WERI-Rb-1 (cell line): ENCODE data around the gene NOD1.
"Not testable (repeated sequence)": the region's sequence is repeated elsewhere in the genome, so short reads cannot be mapped to it uniquely, and the experiment has no call there.

ENCODE experiments used
- DNase-seq: peaks from one replicate; pipeline ENCODE4 v3.0.0-alpha.2; 2020
- H3K27ac ChIP-seq: fragments of 250-450 bp; sonication (Bioruptor Pico); 2 replicates; pipeline ENCODE4 v1.5.1; 2020; ENCODE audit warnings: mild to moderate bottlenecking, moderate library complexity
- H3K27me3 ChIP-seq: fragments of 250-450 bp; sonication (Bioruptor Pico); 2 replicates; pipeline ENCODE4 v1.5.1; 2021; ENCODE audit warnings: mild to moderate bottlenecking, low read depth, moderate library complexity; ENCODE audit not compliant: insufficient read depth, severe bottlenecking
- H3K36me3 ChIP-seq: fragments of 250-450 bp; sonication (Bioruptor Pico); 2 replicates; pipeline ENCODE4 v1.5.1; 2020; ENCODE audit warnings: mild to moderate bottlenecking, moderate library complexity
- H3K4me3 ChIP-seq: 2 replicates; pipeline ENCODE4 v1.5.1; 2011; ENCODE audit warnings: low read depth, mild to moderate bottlenecking, control low read depth, low read length
- H3K9me3 ChIP-seq: fragments of 250-450 bp; sonication (Bioruptor Pico); 2 replicates; pipeline ENCODE4 v1.5.1; 2021; ENCODE audit warnings: mild to moderate bottlenecking, moderate library complexity; ENCODE audit not compliant: severe bottlenecking
- TF ChIP-seq, protein P1 (sequence below): IDR thresholded peaks from 2 replicates; pipeline ENCODE4 v1.5.1; 2011; ENCODE audit warnings: low read depth, mild to moderate bottlenecking, control low read depth, inconsistent platforms, low read length

Gene NOD1

DNA sequence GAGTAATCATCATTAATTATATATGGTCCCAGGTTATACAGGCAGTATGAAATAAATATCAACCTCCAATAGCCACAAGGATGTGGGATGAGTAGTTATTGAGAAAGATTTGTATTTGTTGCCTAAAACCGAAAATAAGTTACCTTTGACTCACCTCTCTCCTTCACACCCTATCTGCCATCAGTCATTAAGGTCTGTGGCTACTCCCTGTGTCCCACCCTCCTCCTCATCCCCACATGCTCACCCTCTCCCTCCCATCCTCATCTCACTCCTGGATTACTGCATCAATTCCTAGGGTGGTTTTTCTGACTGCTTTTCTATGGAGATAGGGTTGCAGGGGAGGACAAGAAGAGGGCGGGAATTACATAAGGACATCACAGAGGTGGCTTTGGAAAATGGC, 35.2 kb upstream of the NOD1 start:
- no peak for DNase-seq
- TF ChIP-seq, protein P1, sequence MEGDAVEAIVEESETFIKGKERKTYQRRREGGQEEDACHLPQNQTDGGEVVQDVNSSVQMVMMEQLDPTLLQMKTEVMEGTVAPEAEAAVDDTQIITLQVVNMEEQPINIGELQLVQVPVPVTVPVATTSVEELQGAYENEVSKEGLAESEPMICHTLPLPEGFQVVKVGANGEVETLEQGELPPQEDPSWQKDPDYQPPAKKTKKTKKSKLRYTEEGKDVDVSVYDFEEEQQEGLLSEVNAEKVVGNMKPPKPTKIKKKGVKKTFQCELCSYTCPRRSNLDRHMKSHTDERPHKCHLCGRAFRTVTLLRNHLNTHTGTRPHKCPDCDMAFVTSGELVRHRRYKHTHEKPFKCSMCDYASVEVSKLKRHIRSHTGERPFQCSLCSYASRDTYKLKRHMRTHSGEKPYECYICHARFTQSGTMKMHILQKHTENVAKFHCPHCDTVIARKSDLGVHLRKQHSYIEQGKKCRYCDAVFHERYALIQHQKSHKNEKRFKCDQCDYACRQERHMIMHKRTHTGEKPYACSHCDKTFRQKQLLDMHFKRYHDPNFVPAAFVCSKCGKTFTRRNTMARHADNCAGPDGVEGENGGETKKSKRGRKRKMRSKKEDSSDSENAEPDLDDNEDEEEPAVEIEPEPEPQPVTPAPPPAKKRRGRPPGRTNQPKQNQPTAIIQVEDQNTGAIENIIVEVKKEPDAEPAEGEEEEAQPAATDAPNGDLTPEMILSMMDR = no peak

DNA sequence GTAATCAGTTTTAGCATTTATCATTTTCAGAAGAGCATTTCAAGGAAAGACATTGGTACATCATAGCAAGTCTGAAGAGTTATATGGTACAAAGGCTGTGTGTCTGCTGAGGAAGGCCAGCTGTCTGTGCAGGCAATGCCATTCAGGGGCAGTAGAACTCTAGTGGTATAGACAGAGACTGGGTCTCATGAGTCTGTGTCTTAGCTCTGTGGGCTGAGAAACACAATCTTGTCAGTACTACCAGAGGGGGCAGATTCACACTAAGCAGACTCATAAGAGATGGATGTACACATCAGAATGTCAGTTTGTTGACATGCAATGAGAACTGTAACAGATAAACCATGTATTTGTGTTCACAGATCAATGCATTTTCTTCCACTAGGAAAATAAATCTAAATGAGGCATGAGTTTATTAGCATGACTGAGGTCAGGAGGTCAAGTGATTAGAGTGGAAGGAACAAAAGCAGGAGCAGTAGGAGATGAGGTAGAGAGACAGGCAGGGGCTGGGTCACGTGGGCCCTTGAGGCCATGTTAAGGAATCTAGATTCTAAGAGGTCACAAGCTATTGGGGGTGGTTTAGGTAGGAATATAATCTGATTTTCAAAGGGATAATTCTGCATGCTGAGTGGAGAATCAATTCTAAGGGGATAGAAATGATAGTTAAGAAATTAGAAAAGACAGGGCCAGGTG, 33.5 kb upstream of the NOD1 start:
- DNase-seq = no peak
- no peaks in the 10 kb centered on the region for H3K36me3 ChIP-seq
- TF ChIP-seq, protein P1 = no peak
- no peaks in the 10 kb centered on the region for H3K9me3 ChIP-seq
- H3K27ac ChIP-seq = no peak overlapping the region
- H3K27me3 ChIP-seq = no peaks in the 10 kb centered on the region
- H3K4me3 ChIP-seq = no peak overlapping the region

More for the DNA sequence above, 35.2 kb upstream of the NOD1 start:
- no peaks in the 10 kb centered on the region for H3K27me3 ChIP-seq
- H3K9me3 ChIP-seq = no peaks in the 10 kb centered on the region
- no peak overlapping the region for H3K4me3 ChIP-seq
- H3K27ac ChIP-seq = no peak overlapping the region
- no peaks in the 10 kb centered on the region for H3K36me3 ChIP-seq

DNA sequence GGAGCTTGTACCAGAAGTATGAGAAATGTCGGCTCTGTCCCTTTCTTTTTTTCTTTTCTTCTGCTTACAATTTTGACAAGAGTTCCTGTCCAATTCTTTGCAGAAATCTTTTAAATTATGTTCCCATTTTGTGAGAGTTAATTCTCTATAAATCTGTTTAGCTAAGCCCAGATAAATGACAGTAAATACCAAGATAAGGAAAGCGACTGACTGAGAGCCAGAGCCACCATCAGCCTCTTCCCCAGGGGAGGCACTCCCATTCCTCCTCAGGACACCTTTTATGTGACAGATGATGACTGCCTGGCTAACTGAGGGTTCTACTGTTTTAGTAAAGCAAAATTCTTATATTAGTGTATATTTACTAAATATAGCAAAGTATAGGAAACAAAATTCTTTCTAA, 32.9 kb upstream of the NOD1 start:
- no peak for DNase-seq
- no peaks in the 10 kb centered on the region for H3K36me3 ChIP-seq
- H3K27ac ChIP-seq = no peak overlapping the region
- TF ChIP-seq, protein P1 = no peak
- no peaks in the 10 kb centered on the region for H3K27me3 ChIP-seq
- no peaks in the 10 kb centered on the region for H3K9me3 ChIP-seq
- no peak overlapping the region for H3K4me3 ChIP-seq

DNA sequence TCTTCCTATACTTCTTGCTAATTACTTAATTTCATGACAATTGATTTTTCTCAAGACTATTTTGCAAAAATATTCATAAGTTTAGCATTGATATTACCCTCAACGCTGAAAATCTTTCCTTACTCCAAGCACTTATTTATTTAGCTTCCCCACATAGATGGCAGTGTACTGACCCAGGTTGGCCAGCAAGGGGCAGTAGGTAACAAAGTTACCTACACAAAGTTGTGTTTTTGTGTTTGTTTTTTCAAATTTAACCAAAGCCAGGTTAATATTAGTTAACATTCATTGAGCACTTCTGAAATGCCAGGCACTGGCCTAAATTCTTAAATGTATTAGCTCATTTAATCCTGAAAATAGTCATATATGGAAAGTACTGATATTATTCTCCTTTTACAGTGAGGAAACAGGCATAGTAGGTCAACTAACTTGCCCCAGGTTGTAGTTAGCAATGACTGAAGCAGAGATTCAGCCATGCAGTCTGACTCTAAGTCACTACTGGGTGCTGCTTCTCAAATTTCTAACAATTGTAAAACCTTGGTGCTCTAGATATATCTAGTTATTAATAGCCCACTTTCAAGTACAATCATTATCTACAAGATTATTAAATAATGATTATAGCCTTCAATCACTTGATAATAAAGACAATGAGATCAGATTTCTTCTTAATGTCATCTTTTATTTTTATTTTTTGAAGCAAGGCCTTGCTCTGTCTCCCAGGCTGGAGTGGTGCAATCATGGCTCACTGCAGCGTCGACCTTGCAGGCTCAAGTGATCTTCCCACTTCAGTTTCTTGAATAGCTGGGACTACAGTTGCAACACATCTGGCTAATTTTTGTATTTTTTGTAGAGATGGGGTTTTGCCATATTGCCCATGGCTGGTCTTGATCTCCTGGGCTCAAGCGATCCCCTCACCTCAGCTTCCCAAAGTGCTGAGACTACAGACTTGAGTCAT, 31.8 kb upstream of the NOD1 start:
- Histone ChIP-seq H3K36me3 (no peaks in the 10 kb centered on the region), H3K9me3 (no peaks in the 10 kb centered on the region), H3K27me3 (no peaks in the 10 kb centered on the region), H3K27ac (no peak overlapping the region), H3K4me3 (no peak overlapping the region)
- TF ChIP-seq, protein P1 = peak; percentile 44; the same call in 1 of the 2 replicates
- peak; percentile 20 for DNase-seq

DNA sequence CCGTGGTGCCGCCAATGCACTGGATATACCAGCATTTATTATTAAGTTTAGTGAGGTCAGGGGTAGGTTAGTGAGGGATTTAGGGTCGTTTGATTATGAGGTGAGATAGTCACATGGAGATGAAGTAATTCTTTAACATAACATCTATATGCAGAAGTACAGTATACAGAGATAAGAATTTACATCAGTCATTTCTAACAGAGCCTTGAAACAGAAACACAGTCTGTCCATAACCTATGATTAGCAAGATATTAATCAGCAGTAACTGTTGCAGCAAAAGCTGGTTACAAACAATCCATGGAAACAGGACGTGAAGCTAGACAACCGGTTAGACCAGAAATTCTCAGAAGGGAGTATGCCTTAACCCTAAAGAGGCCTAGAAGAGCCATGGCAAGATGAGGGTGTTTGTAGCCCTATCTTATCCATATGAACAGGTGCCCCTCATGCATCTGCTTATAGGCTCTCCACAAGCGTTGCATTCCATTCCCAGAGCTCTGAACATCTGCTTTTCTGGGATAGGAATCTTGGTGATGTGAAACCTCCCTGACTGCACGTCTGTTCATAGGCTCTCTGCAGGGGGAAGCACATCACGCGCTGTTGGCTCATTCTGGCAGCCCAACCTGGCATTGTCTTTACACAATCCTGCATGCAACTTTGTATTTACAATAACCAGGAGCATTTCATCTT, 30.7 kb upstream of the NOD1 start:
- not testable (repeated sequence) for H3K9me3 ChIP-seq, DNase-seq, H3K27me3 ChIP-seq, H3K27ac ChIP-seq, H3K36me3 ChIP-seq, H3K4me3 ChIP-seq

DNA sequence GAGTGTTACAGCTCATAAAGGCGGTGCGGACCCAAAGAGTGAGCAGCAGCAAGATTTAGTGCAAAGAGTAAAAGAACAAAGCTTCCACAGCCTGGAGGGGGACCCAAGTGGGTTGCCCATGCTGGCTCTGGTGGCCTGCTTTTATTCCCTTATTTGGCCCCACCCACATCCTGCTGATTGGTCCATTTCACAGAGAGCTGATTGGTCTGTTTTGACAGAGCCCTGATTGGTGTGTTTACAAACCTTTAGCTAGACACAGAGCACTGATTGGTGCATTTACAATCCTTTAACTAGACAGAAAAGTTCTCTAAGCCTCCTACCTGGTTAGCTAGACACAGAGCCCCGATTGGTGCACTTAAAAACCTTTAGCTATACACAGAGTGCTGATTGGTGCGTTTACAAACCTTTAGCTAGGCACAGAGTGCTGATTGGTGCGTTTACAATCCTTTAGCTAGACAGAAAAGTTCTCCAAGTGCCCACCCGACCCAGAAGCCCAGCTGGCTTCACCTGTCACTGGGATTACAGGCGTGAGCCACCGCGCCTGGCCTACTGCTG, 28.8 kb upstream of the NOD1 start:
- H3K9me3 ChIP-seq, H3K27ac ChIP-seq, H3K36me3 ChIP-seq, H3K4me3 ChIP-seq, DNase-seq, H3K27me3 ChIP-seq: not testable (repeated sequence)
